Measurements from ENCODE around the gene GPSM1.
A peak's percentile ranks its signal among the peaks of the same experiment; 100 is the strongest.

The GPSM1 gene

DNA sequence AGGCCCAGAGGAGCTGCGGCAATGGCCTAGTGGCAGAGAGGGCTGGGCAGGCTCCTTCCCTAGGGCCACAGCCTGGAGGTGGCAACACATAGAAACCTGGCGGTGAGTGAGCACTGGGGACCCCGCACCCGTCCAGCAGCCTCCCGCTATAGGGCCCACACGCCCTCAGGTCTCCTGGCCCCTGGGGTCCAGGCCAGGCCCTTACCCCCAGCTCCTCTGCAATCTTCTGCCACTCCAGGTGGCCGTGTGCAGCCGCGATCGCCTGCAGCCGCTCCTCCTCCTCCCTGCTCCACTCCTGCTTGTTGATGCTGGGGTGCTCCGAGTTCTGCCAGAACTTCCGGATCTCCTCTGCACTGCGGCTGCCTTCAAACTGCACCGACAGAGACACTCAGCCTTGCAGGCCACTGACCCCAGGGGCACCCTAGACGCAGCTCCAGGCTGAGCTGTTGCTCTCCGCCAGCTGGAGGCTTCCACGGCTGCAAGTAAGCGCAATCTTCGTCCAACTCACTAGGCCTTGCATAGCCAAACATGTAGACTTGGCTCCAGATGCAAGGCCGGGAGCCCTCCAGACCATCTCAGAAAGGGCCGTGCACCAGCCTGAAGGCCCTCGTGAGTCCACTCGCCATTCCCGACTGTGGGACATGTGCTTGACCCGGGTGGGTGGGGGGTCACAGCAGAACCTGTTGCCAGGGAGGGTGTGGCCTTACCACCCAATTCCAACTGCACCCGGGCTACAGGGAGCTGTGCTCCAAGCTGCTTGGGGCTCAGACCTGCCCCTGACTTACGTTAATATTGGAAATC lies 64.6 kb downstream of the GPSM1 start:
- DNase-seq (ENCODE audit: insufficient read length, low spot score), result no peak

DNA sequence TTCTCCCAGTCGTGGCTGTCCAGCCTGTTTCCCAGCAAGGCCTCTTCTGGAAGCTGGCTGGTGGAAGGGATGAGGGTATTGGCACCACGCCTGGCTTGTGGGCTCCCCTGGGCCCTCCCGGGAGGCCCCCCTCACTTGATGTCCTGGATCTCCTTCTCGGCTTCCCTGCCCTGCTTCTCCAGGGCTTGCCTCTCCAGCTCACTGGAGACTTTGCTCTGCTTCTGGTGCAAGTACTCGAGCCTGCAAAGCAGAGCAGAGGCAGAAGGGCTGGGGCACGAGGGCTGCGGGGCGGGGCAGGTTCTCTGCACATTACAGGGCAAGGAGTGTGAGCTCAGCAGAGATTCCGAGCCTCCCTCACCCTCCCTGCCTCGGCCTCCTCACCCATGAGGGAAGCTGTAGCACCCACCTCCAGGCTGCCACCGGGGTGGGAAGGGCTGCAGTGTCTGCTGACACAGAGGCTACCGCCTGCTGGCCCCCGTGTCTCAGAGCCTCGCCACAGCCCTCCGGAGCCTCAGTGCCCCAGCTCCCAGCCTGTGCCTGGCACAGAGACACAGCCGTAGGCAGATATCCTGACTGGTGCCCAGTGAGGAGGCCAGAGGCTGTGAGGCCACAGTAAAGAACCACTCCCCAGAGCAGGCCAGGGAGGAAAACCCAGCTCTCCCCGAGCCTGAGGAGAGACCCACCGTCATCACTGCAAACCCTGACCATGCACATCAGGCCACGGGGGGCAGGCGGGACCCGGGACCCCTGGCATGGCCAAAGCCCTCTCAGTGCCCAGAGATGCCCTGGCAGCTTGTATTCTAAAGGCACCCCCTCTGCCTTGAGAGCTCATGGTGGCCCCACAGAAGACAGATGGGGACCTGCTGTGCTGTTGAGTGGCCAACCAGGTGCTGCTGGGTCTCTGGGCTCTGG lies 65.5 kb downstream of the GPSM1 start:
- no peak for FAIRE-seq

More for the DNA sequence above, 64.6 kb downstream of the GPSM1 start:
- no peak for FAIRE-seq

DNA sequence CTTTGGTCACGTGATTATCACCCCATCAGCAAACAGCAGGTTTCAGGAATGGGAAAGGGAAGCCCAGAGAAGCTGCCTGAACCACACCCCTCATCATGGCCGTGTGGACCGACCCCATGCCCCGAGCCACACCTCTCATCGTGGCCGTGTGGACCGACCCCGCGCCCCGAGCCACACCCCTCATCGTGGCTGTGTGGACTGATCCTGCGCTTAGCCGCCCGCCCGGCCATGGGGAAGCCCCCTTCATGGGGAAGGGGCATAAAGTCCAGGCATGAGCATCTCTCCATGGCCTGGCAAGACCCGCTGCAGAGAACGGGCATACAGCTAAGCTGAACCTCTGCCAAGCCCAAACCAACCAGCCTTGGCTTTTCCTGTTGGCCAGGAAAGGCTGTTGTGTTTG lies 66.2 kb downstream of the GPSM1 start:
- DNase-seq (ENCODE audit: insufficient read length, low spot score) (no peak), FAIRE-seq (no peak)

More for the DNA sequence above, 65.5 kb downstream of the GPSM1 start:
- DNase-seq (ENCODE audit: insufficient read length, low spot score), result no peak

DNA sequence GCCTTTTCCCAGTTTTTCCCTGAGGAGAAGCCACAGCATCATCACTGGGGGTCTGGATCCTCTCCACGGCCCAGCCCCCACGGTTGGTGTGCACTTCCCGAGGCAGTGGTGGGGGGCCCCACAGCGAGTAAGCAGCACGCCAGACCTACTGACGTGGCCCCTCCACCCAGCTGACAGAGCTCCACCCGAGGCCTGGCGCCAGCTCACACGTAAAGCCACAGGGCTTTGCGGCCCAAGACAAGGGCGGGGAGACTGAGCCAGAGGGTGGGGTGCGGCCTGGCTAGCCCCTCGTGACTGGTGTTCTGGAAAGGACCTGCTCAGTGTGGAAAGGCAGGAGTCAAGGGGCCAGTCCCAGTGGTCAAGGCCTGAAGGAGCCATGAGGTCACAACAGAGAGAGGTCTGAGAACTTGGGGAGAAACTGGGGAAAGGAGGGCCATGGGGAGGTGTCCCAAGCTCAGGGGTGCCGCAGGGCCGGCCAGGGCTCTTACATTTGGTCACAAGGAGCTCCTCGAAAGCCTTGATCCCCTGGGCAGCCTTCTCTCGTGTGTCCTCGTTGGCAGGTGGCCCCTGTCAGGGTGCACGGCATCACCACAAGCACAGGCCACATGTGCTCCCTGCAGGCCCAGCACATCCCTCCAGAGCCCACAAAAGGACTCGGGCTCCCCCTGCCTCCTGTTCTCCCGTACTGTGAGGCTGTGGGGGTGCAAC lies 67.1 kb downstream of the GPSM1 start:
- DNase-seq (ENCODE audit: insufficient read length, low spot score) (no peak), FAIRE-seq (no peak)

DNA sequence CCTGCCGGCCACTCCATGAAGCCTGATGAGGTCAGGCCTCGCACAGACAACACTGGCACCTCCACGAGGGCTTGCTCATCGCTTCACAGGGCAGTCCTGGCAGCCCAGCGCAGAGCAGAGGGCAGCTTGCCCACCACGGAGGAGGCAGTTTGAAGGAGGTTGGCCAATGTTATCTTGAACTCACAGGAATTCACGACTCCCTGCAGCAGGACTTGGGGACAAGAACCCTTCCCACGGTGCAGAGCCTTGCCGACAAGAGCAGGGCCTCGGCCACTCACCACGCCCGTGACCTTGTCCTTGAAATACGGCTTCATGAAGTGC lies 67.6 kb downstream of the GPSM1 start:
- DNase-seq (ENCODE audit: insufficient read length, low spot score) (no peak), FAIRE-seq (no peak)

DNA sequence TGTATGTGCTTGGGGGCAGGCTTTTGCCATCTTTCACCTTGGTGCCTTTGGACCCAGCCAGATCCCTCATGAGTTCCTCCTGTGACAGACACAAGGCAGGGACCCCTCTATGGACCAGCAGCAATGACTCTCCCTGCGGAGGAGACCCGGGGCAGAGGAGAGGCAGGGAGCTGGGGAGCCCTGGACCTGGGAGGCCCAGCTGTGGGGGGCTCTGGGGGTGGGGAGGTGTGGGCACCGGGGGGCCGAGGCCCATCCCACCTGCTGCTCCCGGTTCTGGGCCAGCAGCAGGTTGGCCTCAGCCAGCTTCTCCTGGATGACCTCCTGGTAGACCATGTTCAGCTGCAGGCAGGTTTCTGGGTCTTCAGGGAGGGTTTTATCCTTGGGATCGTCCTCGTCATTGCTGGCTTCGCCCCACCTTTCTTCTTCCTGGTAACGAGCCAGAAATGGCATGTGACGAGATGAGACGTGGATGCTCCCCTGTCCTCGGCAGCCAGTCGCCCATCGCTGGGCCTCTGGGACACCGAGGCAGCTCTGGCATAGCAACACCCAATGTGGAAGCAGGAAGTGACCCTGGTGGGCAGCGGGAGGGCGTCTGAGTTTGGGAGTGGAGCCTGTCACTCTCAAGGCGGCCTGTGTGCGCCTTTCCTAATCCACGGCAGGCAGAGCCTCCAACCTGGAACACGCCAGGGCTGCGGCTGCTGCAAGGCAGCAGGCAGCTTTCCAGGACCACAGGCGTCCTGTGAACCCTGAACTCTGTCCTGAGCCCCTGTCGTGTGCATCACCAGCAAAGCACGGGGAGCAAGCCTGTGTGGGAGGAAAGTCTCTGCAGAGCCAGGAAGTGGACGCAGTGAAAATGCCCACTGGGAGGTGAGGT lies 68.2 kb downstream of the GPSM1 start:
- DNase-seq (ENCODE audit: insufficient read length, low spot score) (no peak), FAIRE-seq (no peak)

DNA sequence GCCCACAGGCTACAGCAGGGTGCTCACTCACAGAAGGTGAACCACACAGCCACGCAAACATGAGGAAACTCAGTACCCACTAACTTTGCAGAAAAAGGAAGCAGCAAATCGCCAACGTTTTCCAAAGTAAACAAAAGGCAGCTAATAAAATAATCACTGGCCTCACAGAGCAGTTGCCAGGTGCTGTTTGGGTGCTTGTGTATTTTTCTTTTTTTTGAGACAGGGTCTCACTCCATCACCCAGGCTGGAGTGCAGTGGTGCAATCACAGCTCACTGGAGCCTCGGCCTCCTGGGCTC lies 68.8 kb downstream of the GPSM1 start:
- no peak for FAIRE-seq

DNA sequence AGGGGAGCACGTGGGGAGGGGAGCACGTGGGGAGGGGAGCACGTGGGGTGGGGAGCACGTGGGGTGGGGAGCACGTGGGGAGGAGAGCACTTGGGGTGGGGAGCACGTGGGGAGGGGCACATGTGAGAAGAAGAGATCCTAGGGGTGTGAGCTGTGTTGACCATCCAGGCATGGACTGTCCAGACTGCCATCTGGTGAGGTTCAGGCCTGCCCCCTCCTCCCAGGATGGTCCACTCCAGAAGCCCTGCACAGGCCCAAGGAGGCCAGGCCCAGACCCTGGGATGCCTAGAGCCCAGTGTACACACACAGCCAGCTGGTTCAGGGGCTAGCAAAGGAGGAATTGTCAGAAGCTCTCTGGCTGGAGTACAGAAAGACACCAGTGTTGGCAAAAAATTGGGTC lies 70.3 kb downstream of the GPSM1 start:
- FAIRE-seq (no peak), DNase-seq (ENCODE audit: insufficient read length, low spot score) (no peak)

More for the DNA sequence above, 68.8 kb downstream of the GPSM1 start:
- DNase-seq (ENCODE audit: insufficient read length, low spot score), result no peak

DNA sequence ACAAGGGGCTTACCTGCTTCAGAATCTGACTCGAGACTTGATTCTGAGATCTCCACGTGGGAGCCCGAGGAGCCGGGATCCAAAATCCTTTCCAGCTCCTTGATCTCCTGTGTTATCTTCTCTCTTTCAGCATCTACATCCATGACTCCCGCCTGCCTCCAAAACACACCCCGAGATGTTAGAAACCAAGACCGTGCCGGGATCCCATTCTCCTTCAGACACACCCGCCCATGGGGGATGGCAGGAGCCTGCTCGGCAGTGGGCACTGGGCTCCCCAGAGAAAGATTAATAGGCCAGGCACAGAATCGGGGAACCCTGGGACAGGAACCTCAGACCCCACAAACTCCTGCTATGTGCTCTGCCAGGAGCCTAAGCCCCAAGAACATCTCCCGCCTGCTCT lies 70.9 kb downstream of the GPSM1 start:
- DNase-seq (ENCODE audit: insufficient read length, low spot score) (no peak), FAIRE-seq (no peak)

DNA sequence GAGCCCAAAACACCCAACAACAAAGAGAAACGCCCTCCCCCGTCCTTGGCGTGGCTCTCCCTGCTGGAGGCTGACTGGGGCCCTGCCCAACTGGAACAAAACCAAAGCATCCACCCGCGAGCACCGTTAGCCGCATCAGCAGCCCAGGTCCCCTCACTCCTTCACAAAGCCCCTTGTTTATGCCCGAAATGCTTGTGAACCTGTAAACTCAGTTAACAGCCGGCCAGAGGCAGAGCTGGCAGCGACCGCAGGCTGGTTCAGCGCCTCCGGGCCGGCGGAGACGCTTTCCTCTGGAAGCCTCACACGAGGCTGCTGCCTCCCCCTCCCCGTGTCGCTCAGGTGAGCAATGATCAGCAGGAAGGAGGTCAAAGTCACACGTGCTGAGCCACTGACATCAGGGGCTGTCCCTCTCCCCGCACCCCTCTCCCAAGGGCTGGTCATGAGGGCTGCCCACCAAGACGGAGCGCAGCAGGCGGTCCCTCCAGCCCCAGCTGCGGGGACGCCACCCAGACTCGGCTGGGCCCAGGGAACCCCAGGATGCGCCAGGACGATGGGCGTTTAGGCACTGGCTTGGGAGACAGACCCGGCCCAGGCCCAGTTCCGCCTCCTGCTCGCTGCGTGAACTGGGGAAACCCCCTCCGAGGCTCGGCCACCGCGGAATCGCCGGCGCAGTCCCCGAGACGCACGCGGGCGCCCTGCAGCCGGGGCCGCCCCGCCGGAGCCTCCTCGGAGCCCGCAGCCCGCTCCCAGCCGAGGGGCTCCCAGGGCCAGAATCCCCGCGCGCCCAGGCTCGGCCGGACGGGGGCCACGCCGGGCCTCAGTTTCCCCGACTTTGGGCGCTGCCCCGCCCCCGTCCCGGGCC lies 72.1 kb downstream of the GPSM1 start:
- DNase-seq (ENCODE audit: insufficient read length, low spot score), result no peak
- FAIRE-seq, result no peak

DNA sequence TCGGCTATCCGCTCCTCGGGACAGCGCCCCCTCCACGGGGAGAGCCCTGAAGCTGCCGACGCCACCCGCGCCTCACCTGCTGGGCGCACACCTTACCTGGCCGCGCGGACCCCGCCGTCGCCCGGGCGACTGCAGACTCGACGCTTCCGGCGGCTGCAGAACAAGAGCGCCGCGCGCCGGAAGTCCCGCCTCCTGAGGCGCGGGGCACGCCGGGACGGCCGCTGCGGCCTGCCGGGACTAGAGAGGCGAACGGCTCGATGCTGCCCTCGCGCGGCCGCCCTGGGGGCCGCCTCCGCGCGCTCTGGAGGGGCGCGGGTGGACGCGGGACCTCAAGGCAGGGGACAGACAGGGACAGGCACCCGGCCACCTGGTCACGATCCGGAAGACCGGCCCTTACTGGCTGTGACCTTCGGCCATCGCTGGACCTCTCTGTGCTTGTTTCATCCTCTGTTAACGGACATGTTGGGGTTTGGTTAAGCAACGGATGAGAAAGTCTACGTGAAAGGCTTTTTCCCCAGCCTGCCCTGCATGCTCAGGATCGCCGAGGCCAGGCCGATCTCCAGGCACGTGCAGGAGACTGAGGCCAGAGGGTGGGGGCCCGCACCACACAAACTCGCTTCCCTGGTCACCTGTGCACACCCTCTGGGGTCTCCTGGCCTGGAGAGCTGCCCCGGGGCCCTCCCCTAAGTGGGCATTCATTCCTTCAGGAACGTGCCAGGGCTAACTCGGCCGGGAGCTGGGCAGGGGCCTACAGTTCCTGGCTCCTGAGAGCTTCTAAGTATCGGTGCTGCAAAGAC lies 72.9 kb downstream of the GPSM1 start, which contains the start of gene SNAPC4:
Gene SNAPC4 (minus strand): TSS at position 133 of the 797 bp plus-strand sequence. CDS start 1,742 bp downstream, outside the sequence.
- peak; percentile 95 for FAIRE-seq
- DNase-seq (ENCODE audit: insufficient read length, low spot score), result peak; percentile 98

DNA sequence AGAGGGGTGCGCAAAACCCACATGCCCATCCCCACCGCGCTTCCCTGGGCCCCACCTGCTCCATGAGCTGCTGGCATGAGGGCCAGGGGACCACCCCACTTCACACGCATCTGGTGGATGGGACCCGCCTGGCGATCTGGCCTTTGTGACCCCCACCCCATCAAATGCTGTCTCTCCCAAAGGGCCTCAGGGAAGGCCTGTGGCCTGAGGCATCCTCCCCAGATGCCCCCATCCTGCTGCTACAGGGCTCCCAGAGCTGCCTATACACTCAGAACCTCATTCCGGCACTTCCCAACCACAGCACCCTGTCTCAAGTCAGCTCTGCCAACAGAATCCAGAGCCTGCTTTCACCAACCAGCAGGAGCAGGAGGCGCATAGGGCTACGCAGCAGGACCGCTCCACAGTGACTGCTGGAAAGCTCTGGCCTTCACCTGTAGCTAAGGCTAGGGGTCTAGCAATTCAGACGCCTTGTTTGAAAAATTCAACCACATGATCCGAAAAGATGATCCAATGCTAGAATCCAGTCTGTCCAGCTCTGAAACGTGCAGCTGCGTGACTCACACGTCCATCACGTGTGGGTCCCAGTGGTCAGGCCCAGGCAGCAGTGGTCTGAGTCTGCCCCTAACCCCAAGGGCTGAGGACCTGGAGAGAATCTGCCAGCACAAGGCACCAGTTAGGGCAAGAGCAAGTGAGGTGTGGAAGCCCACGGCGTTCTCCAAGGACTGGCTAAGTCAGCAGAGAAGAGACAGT lies 74.0 kb downstream of the GPSM1 start:
- FAIRE-seq (no peak), DNase-seq (ENCODE audit: insufficient read length, low spot score) (no peak)

DNA sequence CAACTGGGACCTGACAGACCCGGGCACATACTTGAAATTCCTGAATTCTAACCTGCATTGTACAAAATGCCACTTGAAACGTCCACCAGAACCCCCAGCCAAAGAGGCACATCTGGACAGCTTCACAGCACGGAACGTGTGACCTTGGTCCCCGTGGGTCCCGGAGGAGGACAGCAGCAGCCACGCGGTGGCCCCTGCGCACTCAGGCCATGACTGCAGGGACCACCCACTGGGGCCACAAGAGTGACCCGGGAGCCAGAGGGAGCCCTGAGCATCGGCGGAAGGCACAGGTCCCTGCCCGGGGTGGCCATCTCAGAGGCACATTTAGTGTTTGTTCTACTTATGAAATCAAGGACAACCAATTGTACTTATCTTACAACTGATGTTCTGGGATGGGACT lies 74.7 kb downstream of the GPSM1 start:
- no peak for DNase-seq (ENCODE audit: insufficient read length, low spot score)
- FAIRE-seq, result no peak

DNA sequence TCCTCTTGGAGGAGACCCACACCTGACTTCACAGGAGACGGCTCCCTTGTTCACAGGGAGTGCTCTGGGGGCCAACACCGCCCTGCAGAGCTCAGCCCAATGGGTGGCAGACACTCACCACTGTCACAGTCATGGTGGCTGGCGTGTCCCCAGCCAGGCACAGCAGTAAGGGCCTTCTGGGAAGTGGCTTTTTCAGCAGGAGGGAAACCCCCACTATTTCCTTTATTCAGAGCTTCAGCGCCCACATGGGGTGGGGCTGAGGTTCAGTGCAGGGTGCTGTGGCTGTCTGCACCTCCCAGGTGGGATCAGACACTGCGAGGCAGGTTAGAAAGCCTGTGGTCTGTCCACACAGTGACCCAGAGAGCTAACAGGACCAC lies 76.2 kb downstream of the GPSM1 start:
- FAIRE-seq, result peak; percentile 88
- peak; percentile 56 for DNase-seq (ENCODE audit: insufficient read length, low spot score)

DNA sequence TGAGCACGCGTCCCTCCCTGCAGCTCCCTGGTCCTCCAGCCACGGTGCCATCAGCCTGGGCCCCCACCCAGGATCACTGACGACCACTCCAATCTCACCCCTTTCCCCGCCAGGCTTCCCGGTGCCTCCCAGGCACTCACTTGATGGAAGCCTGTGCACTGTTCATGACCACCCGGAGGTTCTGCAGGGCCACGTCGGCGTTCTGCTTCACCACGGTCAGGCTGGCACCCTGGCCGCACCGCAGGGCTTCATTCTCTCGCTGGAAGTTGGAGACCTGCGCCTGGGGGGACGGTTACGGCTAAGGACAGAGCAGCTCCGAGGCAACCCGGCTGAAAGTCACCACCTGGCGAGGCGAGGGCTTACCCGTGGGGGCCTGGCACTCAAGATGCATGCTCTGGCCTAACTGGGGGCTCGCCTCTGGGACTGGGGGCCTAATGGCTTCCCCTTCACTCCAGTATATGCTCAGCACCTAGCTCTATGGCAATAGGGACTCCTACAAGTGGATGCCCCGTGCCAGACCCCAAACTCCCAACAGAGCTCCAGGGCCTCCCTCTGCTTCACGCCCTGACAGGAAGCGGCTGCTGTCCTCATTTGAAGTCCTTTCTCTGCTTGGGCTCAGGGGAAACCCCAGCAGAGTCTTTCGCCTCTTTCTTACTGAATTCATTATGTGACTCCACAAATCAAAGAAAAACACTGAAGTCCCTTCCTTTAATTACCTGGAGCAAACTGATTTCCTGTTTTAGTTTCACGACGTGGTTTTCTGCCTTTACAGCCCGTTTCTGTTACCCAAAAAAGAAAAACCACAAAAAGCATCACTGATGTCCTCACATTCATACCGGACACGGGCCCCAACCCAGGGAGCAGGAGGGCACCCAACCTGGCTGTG lies 76.8 kb downstream of the GPSM1 start:
- DNase-seq (ENCODE audit: insufficient read length, low spot score), result no peak
- peak; percentile 89 for FAIRE-seq

DNA sequence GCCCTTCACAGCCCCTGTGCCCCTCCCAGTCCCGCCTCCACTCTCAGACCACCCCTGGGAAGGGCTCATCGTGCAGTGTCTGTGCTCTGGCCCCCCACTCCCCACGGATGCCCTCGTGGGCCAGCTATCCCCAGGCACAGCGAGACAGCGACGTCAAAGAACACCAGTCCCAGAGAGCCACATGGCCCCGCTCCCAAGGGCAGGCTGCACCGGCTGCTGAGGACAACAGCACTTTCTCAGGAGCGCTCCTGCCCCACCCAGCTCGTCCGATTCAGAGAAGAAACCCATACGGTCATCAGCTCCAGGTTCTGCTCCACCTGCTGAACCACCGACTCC lies 77.4 kb downstream of the GPSM1 start:
- FAIRE-seq, result peak; percentile 45
- DNase-seq (ENCODE audit: insufficient read length, low spot score), result no peak

DNA sequence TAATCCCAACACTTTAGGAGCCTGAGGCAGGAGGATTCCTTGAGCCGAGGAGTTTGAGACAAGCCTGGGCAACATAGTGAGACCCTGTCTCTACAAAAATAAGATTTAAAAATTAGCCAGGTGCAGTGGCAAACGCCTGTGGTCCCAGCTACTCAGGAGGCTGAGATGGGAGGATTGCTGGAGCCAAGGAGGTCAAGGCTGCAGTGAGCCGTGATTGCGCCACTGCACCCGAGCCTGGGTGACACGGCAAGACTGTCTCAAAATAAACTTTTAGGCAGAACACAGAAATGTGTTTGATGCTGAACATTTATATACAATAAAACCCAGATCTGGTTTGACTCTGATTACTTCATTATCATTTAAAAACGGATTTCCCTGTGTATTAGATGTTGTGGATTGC lies 78.1 kb downstream of the GPSM1 start:
- no peak for FAIRE-seq
- no peak for DNase-seq (ENCODE audit: insufficient read length, low spot score)

Measured in GM19239 (cell line).